HS-27A (cell line): ENCODE data around the gene MYO1B.

Experiments
- DNase-seq: peaks from one replicate; pipeline ENCODE4 v3.0.0-alpha.2; 2012; ENCODE audit warnings: low read depth, missing footprints

The MYO1B gene

GRCh38 chr2:191226196-191226595, 19.0 kb upstream of the MYO1B start:
- no peak for DNase-seq

- DNase-seq, result no peak
Observed at GRCh38 chr2:191228333-191228732, 16.9 kb upstream of the MYO1B start.

GRCh38 chr2:191228861-191229260, 16.3 kb upstream of the MYO1B start:
- no peak for DNase-seq

- DNase-seq, result peak; percentile 67
Observed at GRCh38 chr2:191230174-191230573, 15.0 kb upstream of the MYO1B start.

GRCh38 chr2:191231995-191232394, 13.2 kb upstream of the MYO1B start:
- DNase-seq, result no peak

- DNase-seq, result no peak
Observed at GRCh38 chr2:191233533-191233932, 11.7 kb upstream of the MYO1B start.

- no peak for DNase-seq
Observed at GRCh38 chr2:191234376-191234775, 10.8 kb upstream of the MYO1B start.

- DNase-seq, result no peak
Observed at GRCh38 chr2:191240871-191241270, 4.3 kb upstream of the MYO1B start.

GRCh38 chr2:191241418-191241817, 3.8 kb upstream of the MYO1B start:
- DNase-seq, result no peak

GRCh38 chr2:191243154-191243553, 2.0 kb upstream of the MYO1B start:
- DNase-seq, result no peak

GRCh38 chr2:191244350-191244749, 854 bp upstream of the MYO1B start:
- DNase-seq, result no peak

- DNase-seq, result no peak
Observed at GRCh38 chr2:191245869-191246531, 796 bp downstream of the MYO1B start.

- DNase-seq, result no peak
Observed at GRCh38 chr2:191246820-191247380, 1.7 kb downstream of the MYO1B start.

- no peak for DNase-seq
Observed at GRCh38 chr2:191247381-191248057, 2.3 kb downstream of the MYO1B start.

- no peak for DNase-seq
Observed at GRCh38 chr2:191249156-191249813, 4.1 kb downstream of the MYO1B start.

- no peak for DNase-seq
Observed at GRCh38 chr2:191250400-191250799, 5.2 kb downstream of the MYO1B start.

GRCh38 chr2:191250986-191251385, 5.8 kb downstream of the MYO1B start:
- no peak for DNase-seq

- no peak for DNase-seq
Observed at GRCh38 chr2:191252699-191253098, 7.5 kb downstream of the MYO1B start.

- DNase-seq, result no peak
Observed at GRCh38 chr2:191253476-191253875, 8.3 kb downstream of the MYO1B start.

GRCh38 chr2:191255271-191255670, 10.1 kb downstream of the MYO1B start:
- no peak for DNase-seq

GRCh38 chr2:191255756-191256312, 10.6 kb downstream of the MYO1B start:
- no peak for DNase-seq

- no peak for DNase-seq
Observed at GRCh38 chr2:191257934-191258333, 12.7 kb downstream of the MYO1B start.

- DNase-seq, result no peak
Observed at GRCh38 chr2:191258996-191259395, 13.8 kb downstream of the MYO1B start.
